Hepatocyte (in vitro differentiated cells): ENCODE results near the gene FIBCD1.

Experiments used
- CTCF ChIP-seq: fragments of 200-600 bp; sonication (generic); IDR thresholded peaks from 2 replicates; pipeline ENCODE4 v1.5.1; 2016; ENCODE audit warnings: antibody characterized with exemption, mild to moderate bottlenecking; ENCODE audit not compliant: poor library complexity
- EZH2 ChIP-seq: fragments of 200-600 bp; sonication (generic); IDR thresholded peaks from 2 replicates; pipeline ENCODE4 v1.6.1; 2016; ENCODE audit warnings: antibody characterized with exemption, mild to moderate bottlenecking, borderline replicate concordance
- EZH2phosphoT487 ChIP-seq: fragments of 200-600 bp; sonication (generic); IDR thresholded peaks from one replicate; pipeline ENCODE4 v1.6.1; 2018; ENCODE audit warnings: antibody characterized with exemption, mild to moderate bottlenecking, low read depth, moderate library complexity; ENCODE audit not compliant: unreplicated experiment, severe bottlenecking

GRCh38 chr9:130970052-130970451, 31.0 kb upstream of the FIBCD1 start:
- TF ChIP-seq CTCF (no peak), EZH2 (no peak), EZH2phosphoT487 (no peak)
